SK-N-MC (cell line): ENCODE measurements around the gene ATP6V1D.
A peak's percentile ranks its signal among the peaks of the same experiment; 100 is the strongest.

ENCODE experiments used
- DNase-seq: peaks from one replicate; pipeline ENCODE4 v3.0.0-alpha.2; 2011; ENCODE audit warnings: low read depth, low spot score
- H3K27ac ChIP-seq: fragments of 200-600 bp; sonication (generic); 2 replicates; pipeline ENCODE4 v1.5.1; 2016; ENCODE audit warnings: mixed run types
- H3K36me3 ChIP-seq: fragments of 200-600 bp; sonication (generic); 2 replicates; pipeline ENCODE4 v1.6.1; 2017; ENCODE audit warnings: antibody characterized with exemption, low read length, mixed read lengths; ENCODE audit not compliant: insufficient read depth
- H3K4me3 ChIP-seq: fragments of 200-600 bp; sonication (generic); 2 replicates; pipeline ENCODE4 v1.5.1; 2016
- H3K9ac ChIP-seq: fragments of 200-600 bp; sonication (generic); 2 replicates; pipeline ENCODE4 v1.8.0; 2017; ENCODE audit warnings: mixed run types, mixed read lengths; ENCODE audit not compliant: insufficient read length
- H3K9me3 ChIP-seq: fragments of 200-600 bp; sonication (generic); 2 replicates; pipeline ENCODE4 v1.6.1; 2017; ENCODE audit warnings: low read depth, mild to moderate bottlenecking, antibody characterized with exemption, low read length, moderate library complexity, mixed read lengths
- EZH2 ChIP-seq: fragments of 200-600 bp; sonication (generic); IDR thresholded peaks from one replicate; pipeline ENCODE4 v1.6.1; 2017; ENCODE audit warnings: antibody characterized with exemption
- FOXP2 ChIP-seq: optimal IDR thresholded peaks from 2 replicates; pipeline ENCODE3; 2011; ENCODE audit warnings: mild to moderate bottlenecking, moderate library complexity; ENCODE audit not compliant: insufficient read depth; ENCODE audit errors: extremely low read length, control extremely low read depth
- POLR2AphosphoS5 ChIP-seq: IDR thresholded peaks from 2 replicates; pipeline ENCODE4 v1.6.1; 2012; ENCODE audit warnings: mild to moderate bottlenecking, low read depth, low read length, borderline replicate concordance

The ATP6V1D gene

DNA sequence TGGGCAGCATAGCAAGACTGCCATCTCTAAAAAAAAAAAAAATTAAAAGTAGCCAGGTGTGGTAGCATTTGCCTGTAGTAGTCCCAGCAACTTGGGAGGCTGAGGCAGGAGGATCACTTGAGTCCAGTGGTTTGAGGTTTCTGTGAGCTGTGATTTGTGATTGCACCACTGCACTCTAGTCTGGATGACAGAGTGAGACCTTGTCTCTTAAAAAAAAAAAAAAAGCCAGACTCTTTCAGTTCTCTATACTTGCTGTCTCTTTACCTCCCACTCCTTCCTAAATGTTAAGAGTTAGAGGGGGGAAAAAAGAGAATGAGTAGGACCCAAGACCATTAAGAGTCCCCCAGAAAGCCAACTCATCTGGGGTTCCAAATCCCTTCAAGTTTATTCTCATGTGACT lies 18.3 kb upstream of the ATP6V1D start:
- TF ChIP-seq POLR2AphosphoS5 (no peak), FOXP2 (no peak), EZH2 (no peak)
- Histone ChIP-seq H3K36me3 (peaks cover 96% of the 10 kb centered on the region), H3K9ac (no peak overlapping the region), H3K4me3 (no peak overlapping the region), H3K27ac (no peak overlapping the region), H3K9me3 (no peaks in the 10 kb centered on the region)
- DNase-seq = no peak

DNA sequence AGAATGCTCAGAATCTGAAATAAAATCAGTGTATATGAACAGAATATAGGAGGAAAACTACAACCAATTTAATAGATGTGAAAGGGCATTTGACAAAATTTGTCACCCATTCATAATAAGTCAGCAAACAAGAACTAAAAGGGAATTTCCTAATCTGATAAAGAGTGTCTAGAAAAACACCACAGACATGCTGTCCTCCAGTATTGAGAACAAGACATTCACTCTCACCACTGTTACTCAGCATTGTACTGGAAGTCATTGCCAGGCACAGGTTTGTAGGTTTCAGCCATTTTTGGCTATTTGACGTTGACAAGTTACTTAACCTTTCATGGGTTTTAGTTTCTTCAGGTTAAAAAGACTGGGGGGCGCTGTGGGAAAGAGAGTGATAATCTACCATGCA lies 13.7 kb upstream of the ATP6V1D start:
- no peak overlapping the region for H3K4me3 ChIP-seq
- no peak overlapping the region for H3K9ac ChIP-seq
- no peak for TF ChIP-seq POLR2AphosphoS5
- no peak for TF ChIP-seq EZH2
- no peak for TF ChIP-seq FOXP2
- no peak for DNase-seq
- peaks cover 94% of the 10 kb centered on the region for H3K36me3 ChIP-seq
- no peaks in the 10 kb centered on the region for H3K9me3 ChIP-seq
- peak overlapping the region; percentile 32; the same call in 1 of the 2 replicates for H3K27ac ChIP-seq

DNA sequence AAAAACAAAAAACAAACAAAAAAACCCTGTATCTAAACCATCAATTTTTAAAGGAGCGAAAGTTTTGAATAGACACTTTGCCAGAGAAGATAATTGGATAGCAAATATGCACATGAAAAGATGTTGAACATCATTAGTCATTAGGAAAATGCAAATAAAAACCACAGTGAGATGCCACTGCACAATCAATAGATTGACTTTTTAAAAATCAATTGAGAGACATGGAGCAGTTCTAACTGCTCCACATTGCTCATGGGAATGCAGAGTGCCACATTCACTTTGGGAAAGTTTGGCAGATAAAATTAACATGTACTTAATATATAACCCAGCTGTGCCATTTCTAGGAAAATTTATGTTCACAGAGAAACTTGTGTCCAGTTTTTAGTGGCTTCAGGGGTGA lies 13.2 kb upstream of the ATP6V1D start:
- TF ChIP-seq FOXP2 = no peak
- no peak for TF ChIP-seq EZH2
- no peak for TF ChIP-seq POLR2AphosphoS5
- H3K9ac ChIP-seq = no peak overlapping the region
- peaks cover 96% of the 10 kb centered on the region for H3K36me3 ChIP-seq
- DNase-seq = no peak
- H3K9me3 ChIP-seq = no peaks in the 10 kb centered on the region
- H3K4me3 ChIP-seq = no peak overlapping the region
- peak overlapping the region; percentile 32; the same call in 1 of the 2 replicates for H3K27ac ChIP-seq

DNA sequence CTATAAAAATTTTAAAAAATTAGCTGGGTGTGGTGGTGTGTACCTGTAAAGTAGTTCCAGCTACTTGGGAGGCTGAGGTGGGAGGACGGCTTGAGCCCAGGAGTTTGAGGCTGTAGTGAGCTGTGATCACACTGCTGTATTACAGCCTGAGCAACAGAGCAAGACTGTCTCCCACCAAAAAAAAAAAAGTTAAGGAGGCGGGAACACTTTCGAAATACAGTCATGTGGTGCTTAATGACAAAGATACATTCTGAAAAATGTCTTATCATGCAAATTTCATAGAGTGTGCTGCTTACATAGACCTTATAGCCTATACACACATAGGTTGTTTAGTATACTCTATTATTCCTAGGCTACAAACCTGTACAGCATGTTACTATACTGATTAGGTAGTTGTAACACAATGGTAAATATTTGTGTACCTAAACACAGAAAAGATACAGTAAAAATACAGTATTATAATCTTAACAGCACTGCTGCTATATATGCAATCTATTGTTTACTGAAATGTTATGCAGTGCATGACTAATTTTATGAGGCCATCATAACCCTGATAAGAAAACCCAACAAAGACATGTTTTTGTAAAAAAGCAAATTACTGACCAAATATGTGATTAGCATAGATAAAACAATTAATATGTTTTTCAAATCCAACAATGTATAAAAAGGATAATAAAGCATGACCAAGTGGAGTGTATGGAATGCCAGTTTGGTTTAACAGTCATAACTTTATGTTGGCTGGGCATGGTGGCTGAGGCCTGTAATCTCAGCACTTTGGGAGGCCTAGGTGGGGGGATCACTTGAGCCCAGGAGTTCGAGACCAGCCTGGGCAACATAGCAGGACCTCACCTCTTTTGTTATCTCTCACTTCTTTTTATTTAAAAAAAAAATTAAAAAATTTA lies 11.9 kb upstream of the ATP6V1D start:
- DNase-seq = no peak
- Histone ChIP-seq H3K9me3 (no peaks in the 10 kb centered on the region), H3K4me3 (no peak overlapping the region), H3K27ac (peak overlapping the region; percentile 65; the same call in 1 of the 2 replicates), H3K9ac (no peak overlapping the region), H3K36me3 (peaks cover 96% of the 10 kb centered on the region)
- no peak for TF ChIP-seq EZH2
- no peak for TF ChIP-seq FOXP2
- no peak for TF ChIP-seq POLR2AphosphoS5

DNA sequence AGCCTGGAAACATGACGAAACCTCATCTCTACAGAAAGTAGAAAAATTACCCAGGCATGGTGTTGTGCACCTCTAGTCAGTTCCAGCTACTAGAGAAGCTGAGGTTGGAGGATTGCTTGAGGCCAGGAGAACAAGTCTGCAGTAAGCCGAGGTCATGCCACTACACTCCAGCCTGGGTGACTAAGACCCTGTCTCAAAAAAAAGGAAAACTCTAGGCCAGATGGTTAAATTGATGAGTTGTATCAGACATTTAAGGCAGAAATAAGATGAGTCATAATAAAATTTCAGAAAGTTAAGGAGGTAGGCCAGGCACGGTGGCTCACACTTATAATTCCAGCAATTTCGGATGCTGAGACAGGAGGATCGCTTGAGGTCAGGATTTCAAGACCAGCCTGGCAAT lies 11.2 kb upstream of the ATP6V1D start:
- Histone ChIP-seq H3K27ac (peak overlapping the region; percentile 28), H3K4me3 (no peak overlapping the region), H3K9me3 (no peaks in the 10 kb centered on the region), H3K9ac (no peak overlapping the region), H3K36me3 (peaks cover 96% of the 10 kb centered on the region)
- TF ChIP-seq POLR2AphosphoS5 (no peak), EZH2 (no peak), FOXP2 (no peak)
- DNase-seq = no peak

DNA sequence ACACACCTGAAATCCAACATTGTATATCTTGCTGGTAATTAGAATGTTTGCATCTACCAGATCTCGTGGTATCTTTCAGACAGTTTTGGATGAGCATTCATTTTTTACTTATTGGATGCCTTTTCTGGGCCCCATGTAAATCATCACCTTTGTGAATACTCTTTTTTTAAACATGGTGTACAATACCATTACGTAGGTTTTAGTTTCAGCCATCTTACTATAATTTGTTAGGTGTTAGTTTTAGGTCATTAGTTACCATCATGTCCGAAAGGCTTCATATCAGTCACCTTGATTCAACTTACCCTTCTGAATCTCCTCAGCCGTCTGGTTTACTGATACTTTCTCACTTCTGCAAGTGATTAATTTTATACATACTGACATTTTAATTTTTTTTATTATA lies 5.9 kb upstream of the ATP6V1D start:
- no peak overlapping the region for H3K4me3 ChIP-seq
- peaks cover 73% of the 10 kb centered on the region for H3K36me3 ChIP-seq
- no peaks in the 10 kb centered on the region for H3K9me3 ChIP-seq
- no peak overlapping the region for H3K9ac ChIP-seq
- H3K27ac ChIP-seq = no peak overlapping the region
- DNase-seq = no peak
- TF ChIP-seq EZH2 = no peak
- no peak for TF ChIP-seq POLR2AphosphoS5
- no peak for TF ChIP-seq FOXP2

DNA sequence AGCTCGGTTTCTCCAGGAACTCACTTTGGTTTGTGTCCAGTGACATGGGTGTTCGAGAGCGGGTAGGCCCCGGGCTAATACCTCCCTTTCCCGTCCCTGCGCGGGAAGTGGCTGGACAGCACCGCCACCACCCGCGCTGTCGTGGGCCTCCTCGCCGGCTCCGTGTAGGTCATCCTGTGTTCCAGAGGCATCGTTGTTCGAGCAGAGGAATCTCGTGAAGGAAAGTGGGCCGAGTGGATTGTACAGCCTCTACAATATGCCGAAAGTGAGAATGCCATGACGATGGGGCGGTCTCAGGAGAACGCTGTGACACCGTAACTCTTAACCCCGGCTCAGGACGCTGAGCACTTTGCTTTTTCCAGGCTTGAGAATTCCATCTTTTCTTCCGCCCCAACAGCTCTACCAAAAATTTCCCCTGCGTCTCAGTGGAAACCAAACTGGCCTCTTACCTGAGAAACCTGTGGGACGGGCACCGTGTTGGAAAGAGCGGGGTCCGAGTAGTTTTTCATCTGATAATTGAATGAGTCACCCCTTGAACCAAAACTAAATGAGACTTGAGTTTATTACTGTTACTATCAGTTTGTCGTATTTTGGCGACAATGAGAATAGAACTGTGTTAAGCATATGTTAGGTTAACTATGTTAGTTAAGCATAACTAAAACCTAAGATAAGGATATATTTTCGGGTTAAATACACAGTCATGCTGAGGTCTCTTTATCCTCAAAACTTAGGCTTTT lies 1.0 kb upstream of the ATP6V1D start:
- peak overlapping the region; percentile 100 for H3K9ac ChIP-seq
- peak overlapping the region; percentile 91 for H3K4me3 ChIP-seq
- TF ChIP-seq FOXP2 (no peak), EZH2 (no peak), POLR2AphosphoS5 (no peak)
- no peak for DNase-seq
- H3K36me3 ChIP-seq = peaks cover 31% of the 10 kb centered on the region
- H3K27ac ChIP-seq = peak overlapping the region; percentile 99
- H3K9me3 ChIP-seq = no peaks in the 10 kb centered on the region
